ENCODE results near the gene DOCK4. TPM values are rescaled to one million over a fixed set of nuclear protein-coding genes. Genes with fewer than 3 reads are reported as not detected.

Gene DOCK4
- total RNA-seq, 1 donor, result 31.8 TPM

- Histone ChIP-seq H3K27ac (ENCODE audit: low read depth, low read length) (no peak overlapping the region), H3K27me3 (ENCODE audit: insufficient read depth, low read length) (no peaks in the 10 kb centered on the region), H3K4me1 (ENCODE audit: insufficient read depth, low read length) (peaks cover 7% of the 10 kb centered on the region), H3K4me2 (ENCODE audit: insufficient read depth, low read length) (no peak overlapping the region), H3K9me3 (ENCODE audit: low read depth, low read length) (no peaks in the 10 kb centered on the region), H4K20me1 (ENCODE audit: insufficient read depth, low read length) (peaks cover 2% of the 10 kb centered on the region), H2AFZ (ENCODE audit: low read length) (no peak overlapping the region), H3K4me3 (ENCODE audit: insufficient read depth, low read length) (no peak overlapping the region), H3K79me2 (ENCODE audit: insufficient read depth, low read length) (peaks cover 38% of the 10 kb centered on the region), H3K36me3 (ENCODE audit: insufficient read depth, low read length) (no peaks in the 10 kb centered on the region)
- DNase-seq (ENCODE audit: insufficient read length, low spot score, missing footprints), result no peak
- TF ChIP-seq, protein P1, sequence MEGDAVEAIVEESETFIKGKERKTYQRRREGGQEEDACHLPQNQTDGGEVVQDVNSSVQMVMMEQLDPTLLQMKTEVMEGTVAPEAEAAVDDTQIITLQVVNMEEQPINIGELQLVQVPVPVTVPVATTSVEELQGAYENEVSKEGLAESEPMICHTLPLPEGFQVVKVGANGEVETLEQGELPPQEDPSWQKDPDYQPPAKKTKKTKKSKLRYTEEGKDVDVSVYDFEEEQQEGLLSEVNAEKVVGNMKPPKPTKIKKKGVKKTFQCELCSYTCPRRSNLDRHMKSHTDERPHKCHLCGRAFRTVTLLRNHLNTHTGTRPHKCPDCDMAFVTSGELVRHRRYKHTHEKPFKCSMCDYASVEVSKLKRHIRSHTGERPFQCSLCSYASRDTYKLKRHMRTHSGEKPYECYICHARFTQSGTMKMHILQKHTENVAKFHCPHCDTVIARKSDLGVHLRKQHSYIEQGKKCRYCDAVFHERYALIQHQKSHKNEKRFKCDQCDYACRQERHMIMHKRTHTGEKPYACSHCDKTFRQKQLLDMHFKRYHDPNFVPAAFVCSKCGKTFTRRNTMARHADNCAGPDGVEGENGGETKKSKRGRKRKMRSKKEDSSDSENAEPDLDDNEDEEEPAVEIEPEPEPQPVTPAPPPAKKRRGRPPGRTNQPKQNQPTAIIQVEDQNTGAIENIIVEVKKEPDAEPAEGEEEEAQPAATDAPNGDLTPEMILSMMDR (IDR thresholded peaks at IDR 0.05; ENCODE audit: extremely low read depth, low read depth, low read length), result no peak
Measured at GRCh38 chr7:112110651-112111050, 95.5 kb downstream of the DOCK4 start.

DNA sequence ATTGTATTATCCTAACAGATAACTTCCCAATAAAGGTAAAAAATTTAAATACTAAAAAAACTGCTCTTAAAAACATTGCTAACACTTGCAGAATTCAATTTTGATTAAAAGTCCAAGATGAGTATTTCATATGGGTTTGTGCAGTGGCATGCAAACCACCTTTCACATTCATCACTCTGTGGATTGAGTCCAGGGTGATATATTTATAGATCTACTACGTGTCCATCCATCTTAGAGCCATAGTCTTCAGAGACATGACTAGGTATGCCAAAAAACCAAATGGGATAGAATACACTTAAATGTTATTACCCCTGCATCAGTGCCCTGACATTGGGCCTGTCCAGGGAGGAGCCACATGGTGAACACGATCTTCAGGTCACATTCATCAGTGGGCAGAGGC is 96.0 kb downstream of the DOCK4 start:
- Histone ChIP-seq H4K20me1 (ENCODE audit: insufficient read depth, low read length) (peaks cover 2% of the 10 kb centered on the region), H2AFZ (ENCODE audit: low read length) (no peak overlapping the region), H3K27ac (ENCODE audit: low read depth, low read length) (no peak overlapping the region), H3K4me2 (ENCODE audit: insufficient read depth, low read length) (no peak overlapping the region), H3K4me1 (ENCODE audit: insufficient read depth, low read length) (peaks cover 7% of the 10 kb centered on the region), H3K27me3 (ENCODE audit: insufficient read depth, low read length) (no peaks in the 10 kb centered on the region), H3K9me3 (ENCODE audit: low read depth, low read length) (no peaks in the 10 kb centered on the region), H3K36me3 (ENCODE audit: insufficient read depth, low read length) (no peaks in the 10 kb centered on the region), H3K4me3 (ENCODE audit: insufficient read depth, low read length) (no peak overlapping the region), H3K79me2 (ENCODE audit: insufficient read depth, low read length) (peaks cover 35% of the 10 kb centered on the region)
- TF ChIP-seq, protein P1 (IDR thresholded peaks at IDR 0.05; ENCODE audit: extremely low read depth, low read depth, low read length), result no peak
- DNase-seq (ENCODE audit: insufficient read length, low spot score, missing footprints), result no peak

- Histone ChIP-seq H3K4me1 (ENCODE audit: insufficient read depth, low read length) (peaks cover 7% of the 10 kb centered on the region), H3K4me3 (ENCODE audit: insufficient read depth, low read length) (no peak overlapping the region), H3K27me3 (ENCODE audit: insufficient read depth, low read length) (no peaks in the 10 kb centered on the region), H4K20me1 (ENCODE audit: insufficient read depth, low read length) (peaks cover 2% of the 10 kb centered on the region), H2AFZ (ENCODE audit: low read length) (no peak overlapping the region), H3K36me3 (ENCODE audit: insufficient read depth, low read length) (no peaks in the 10 kb centered on the region), H3K27ac (ENCODE audit: low read depth, low read length) (no peak overlapping the region), H3K4me2 (ENCODE audit: insufficient read depth, low read length) (no peak overlapping the region), H3K9me3 (ENCODE audit: low read depth, low read length) (no peaks in the 10 kb centered on the region), H3K79me2 (ENCODE audit: insufficient read depth, low read length) (peaks cover 28% of the 10 kb centered on the region)
- TF ChIP-seq, protein P1 (IDR thresholded peaks at IDR 0.05; ENCODE audit: extremely low read depth, low read depth, low read length), result no peak
- DNase-seq (ENCODE audit: insufficient read length, low spot score, missing footprints), result no peak
Measured at GRCh38 chr7:112108981-112109380, 97.2 kb downstream of the DOCK4 start.

DNA sequence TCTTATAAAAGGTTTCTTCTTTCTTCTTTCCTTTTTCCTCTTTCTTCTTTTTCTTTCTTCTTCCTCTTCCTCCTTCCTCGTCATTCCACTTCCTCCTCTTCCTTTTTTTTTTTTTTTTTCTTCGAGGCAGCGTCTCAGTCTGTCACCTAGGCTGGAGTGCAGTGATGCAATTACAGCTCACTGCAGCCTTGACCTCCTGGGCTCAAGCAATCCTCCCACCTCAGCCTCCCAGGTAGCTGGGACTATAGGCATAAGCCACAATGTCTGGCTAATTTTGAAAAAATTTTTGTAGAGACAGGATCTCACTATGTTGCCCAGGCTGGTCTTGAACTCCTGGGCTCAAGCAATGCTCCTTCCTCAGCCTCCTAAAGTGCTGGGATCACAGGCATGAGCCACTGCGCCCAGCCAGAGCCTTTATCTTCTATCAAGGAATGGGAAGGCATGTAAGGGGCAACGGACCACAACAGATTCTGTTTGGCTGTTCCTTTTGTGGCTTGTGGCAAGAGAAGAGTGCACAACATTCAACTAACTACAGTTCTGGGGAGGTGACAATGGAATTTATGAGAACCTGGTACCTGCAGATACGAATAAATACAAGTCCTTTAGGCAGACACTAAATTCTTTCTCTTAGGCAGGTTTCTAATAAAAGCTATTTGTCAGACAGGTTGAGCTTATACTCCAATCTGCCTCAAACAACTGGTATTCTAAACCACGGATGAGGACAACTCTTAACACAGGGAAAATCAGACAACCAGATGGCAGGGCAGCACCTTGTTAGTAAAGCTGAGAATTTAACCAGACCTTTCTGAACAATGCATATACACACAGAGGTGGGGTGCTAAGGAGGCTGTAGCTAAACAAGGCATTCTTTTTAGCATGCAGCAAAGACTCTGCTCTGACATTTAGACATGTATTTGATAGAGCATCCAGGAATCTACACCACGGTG is 100.3 kb downstream of the DOCK4 start:
- no peak overlapping the region for H2AFZ ChIP-seq (ENCODE audit: low read length)
- peaks cover 32% of the 10 kb centered on the region for H3K79me2 ChIP-seq (ENCODE audit: insufficient read depth, low read length)
- H3K9me3 ChIP-seq (ENCODE audit: low read depth, low read length), result no peaks in the 10 kb centered on the region
- no peaks in the 10 kb centered on the region for H3K36me3 ChIP-seq (ENCODE audit: insufficient read depth, low read length)
- no peak overlapping the region for H3K4me3 ChIP-seq (ENCODE audit: insufficient read depth, low read length)
- no peaks in the 10 kb centered on the region for H3K27me3 ChIP-seq (ENCODE audit: insufficient read depth, low read length)
- TF ChIP-seq, protein P1 (IDR thresholded peaks at IDR 0.05; ENCODE audit: extremely low read depth, low read depth, low read length), result no peak
- no peak overlapping the region for H3K4me2 ChIP-seq (ENCODE audit: insufficient read depth, low read length)
- H3K4me1 ChIP-seq (ENCODE audit: insufficient read depth, low read length), result peaks cover 5% of the 10 kb centered on the region
- H3K27ac ChIP-seq (ENCODE audit: low read depth, low read length), result no peak overlapping the region
- H4K20me1 ChIP-seq (ENCODE audit: insufficient read depth, low read length), result peaks cover 2% of the 10 kb centered on the region
- DNase-seq (ENCODE audit: insufficient read length, low spot score, missing footprints), result no peak
